GF-D8 (cell line): ENCODE results near the gene PHPT1.
"Not testable (repeated sequence)": the region's sequence is repeated elsewhere in the genome, so short reads cannot be mapped to it uniquely, and the experiment has no call there.

Experiments used
- DNase-seq: peaks from one replicate; lab custom pipeline; 2025; lab: John Stamatoyannopoulos, UW

PHPT1 gene

GRCh38 chr9:136837146-136837855, 11.9 kb upstream of the PHPT1 start:
- DNase-seq = no peak

- not testable (repeated sequence) for DNase-seq
These were observed 11.3 kb upstream of the PHPT1 start for GRCh38 chr9:136837856-136838277.

GRCh38 chr9:136838314-136839228, 10.6 kb upstream of the PHPT1 start:
- no peak for DNase-seq

- no peak for DNase-seq
These were observed 9.7 kb upstream of the PHPT1 start for GRCh38 chr9:136839229-136840139.

- DNase-seq = no peak
These were observed 8.9 kb upstream of the PHPT1 start for GRCh38 chr9:136840140-136840876.

GRCh38 chr9:136840877-136841645, 8.1 kb upstream of the PHPT1 start:
- DNase-seq = no peak

- DNase-seq = not testable (repeated sequence)
These were observed 7.4 kb upstream of the PHPT1 start for GRCh38 chr9:136841646-136842379.

- DNase-seq = peak; percentile 21
These were observed 6.7 kb upstream of the PHPT1 start, which contains the start of gene AJM1 for GRCh38 chr9:136842380-136842948. Gene AJM1, plus strand, starts transcription at chr9:136842478. Its CDS starts 1,937 bp downstream, at chr9:136844415.

- DNase-seq = not testable (repeated sequence)
These were observed 5.9 kb upstream of the PHPT1 start for GRCh38 chr9:136843159-136843800.

- DNase-seq = not testable (repeated sequence)
These were observed 5.1 kb upstream of the PHPT1 start for GRCh38 chr9:136843801-136844740.

- DNase-seq = no peak
These were observed 4.3 kb upstream of the PHPT1 start for GRCh38 chr9:136844761-136845464.

GRCh38 chr9:136845465-136846260, 3.5 kb upstream of the PHPT1 start:
- DNase-seq = no peak

- DNase-seq = no peak
These were observed 2.7 kb upstream of the PHPT1 start for GRCh38 chr9:136846376-136847087.

- no peak for DNase-seq
These were observed 2.0 kb upstream of the PHPT1 start for GRCh38 chr9:136847088-136847825.
